ENCODE results near the gene USH1G. TPM values are rescaled to one million over a fixed set of nuclear protein-coding genes. Genes with fewer than 3 reads are reported as not detected.

Gene USH1G
- polyA plus RNA-seq, 3 donors: not detected

- Mint-ChIP-seq H3K27ac (no peak overlapping the region), H3K4me3 (no peak overlapping the region), H3K27me3 (ENCODE audit: low read depth in 3 of 3) (peaks cover 41 to 58% (median 42%) of the 10 kb centered on the region in 3 donors), H3K4me1 (no peaks in the 10 kb centered on the region), H3K9me3 (peaks cover 0 to 5% (median 0%) of the 10 kb centered on the region in 7 donors), H3K36me3 (no peaks in the 10 kb centered on the region)
- no peak overlapping the region for H3K4me3 ChIP-seq (replicated peaks in 1 of 3; ENCODE audit: low read depth in 2 of 3, low read length in 3 of 3)
- H3K4me1 ChIP-seq (ENCODE audit: control insufficient read depth in 1 of 2, insufficient read depth in 2 of 2, low read length in 2 of 2): no peaks in the 10 kb centered on the region
- H4K20me1 ChIP-seq (ENCODE audit: insufficient read depth, low read length): no peaks in the 10 kb centered on the region
- WGBS (ENCODE audit: insufficient coverage): 92% methylated on average over 5 of the region's 8 CpGs
- H2AFZ ChIP-seq (ENCODE audit: insufficient read depth, low read depth, low read length, poor library complexity, severe bottlenecking): no peak overlapping the region
- no peak overlapping the region for H3K4me2 ChIP-seq (replicated peaks; ENCODE audit: extremely low read depth, low read length, poor library complexity, severe bottlenecking)
- no peak overlapping the region for H3K27ac ChIP-seq (ENCODE audit: low read depth in 1 of 2, low read length in 2 of 2)
- H3K36me3 ChIP-seq (replicated peaks in 1 of 2; ENCODE audit: control insufficient read depth in 1 of 2, insufficient read depth in 2 of 2, low read length in 2 of 2): no peaks in the 10 kb centered on the region
- H3K9ac ChIP-seq (ENCODE audit: insufficient read depth, low read length, poor library complexity, severe bottlenecking): no peak overlapping the region
- H3K27me3 ChIP-seq (ENCODE audit: control insufficient read depth in 2 of 2, insufficient read depth in 2 of 2, low read length in 2 of 2): peaks cover 0 to 34% of the 10 kb centered on the region in 2 donors
- DNase-seq: no peak
- no peaks in the 10 kb centered on the region for H3K9me3 ChIP-seq (replicated peaks in 1 of 2; ENCODE audit: control insufficient read depth in 1 of 2, insufficient read depth in 1 of 2, low read length in 2 of 2)
- no peak for TF ChIP-seq CTCF (IDR thresholded peaks at IDR 0.05)
- intact Hi-C loops (cut with micrococcal nuclease): no loop called here
- no peaks in the 10 kb centered on the region for H3K79me2 ChIP-seq (ENCODE audit: insufficient read depth, low read length)
These were observed 22.8 kb downstream of the USH1G start for GRCh38 chr17:74900208-74900607.

GRCh38 chr17:74898376-74898946, 24.6 kb downstream of the USH1G start:
- Histone ChIP-seq H2AFZ (ENCODE audit: insufficient read depth, low read depth, low read length, poor library complexity, severe bottlenecking) (no peak overlapping the region), H3K9ac (ENCODE audit: insufficient read depth, low read length, poor library complexity, severe bottlenecking) (no peak overlapping the region), H3K4me1 (ENCODE audit: control insufficient read depth in 1 of 2, insufficient read depth in 2 of 2, low read length in 2 of 2) (peaks cover 0 to 3% of the 10 kb centered on the region in 2 donors), H3K9me3 (replicated peaks in 1 of 2; ENCODE audit: control insufficient read depth in 1 of 2, insufficient read depth in 1 of 2, low read length in 2 of 2) (peaks cover 0 to 6% of the 10 kb centered on the region in 2 donors), H3K4me3 (replicated peaks in 1 of 3; ENCODE audit: low read depth in 2 of 3, low read length in 3 of 3) (no peak overlapping the region), H4K20me1 (ENCODE audit: insufficient read depth, low read length) (no peaks in the 10 kb centered on the region), H3K36me3 (replicated peaks in 1 of 2; ENCODE audit: control insufficient read depth in 1 of 2, insufficient read depth in 2 of 2, low read length in 2 of 2) (no peaks in the 10 kb centered on the region), H3K27ac (ENCODE audit: low read depth in 1 of 2, low read length in 2 of 2) (no peak overlapping the region), H3K79me2 (ENCODE audit: insufficient read depth, low read length) (no peaks in the 10 kb centered on the region), H3K4me2 (replicated peaks; ENCODE audit: extremely low read depth, low read length, poor library complexity, severe bottlenecking) (no peak overlapping the region), H3K27me3 (ENCODE audit: control insufficient read depth in 2 of 2, insufficient read depth in 2 of 2, low read length in 2 of 2) (peaks cover 13 to 43% of the 10 kb centered on the region in 2 donors)
- peaks cover 2% of the 10 kb centered on the region for H3K4me1 Mint-ChIP-seq
- H3K9me3 Mint-ChIP-seq: peaks cover 0 to 9% (median 3%) of the 10 kb centered on the region in 7 donors
- peaks cover 0 to 1% of the 10 kb centered on the region in 2 donors for H3K36me3 Mint-ChIP-seq
- WGBS (ENCODE audit: insufficient coverage): 94% methylated on average over 7 of the region's 11 CpGs
- TF ChIP-seq CTCF (IDR thresholded peaks at IDR 0.05): no peak
- H3K27ac Mint-ChIP-seq: peak overlapping the region in 1 of 7 donors; percentile 56
- no peak for DNase-seq
- no peak overlapping the region for H3K4me3 Mint-ChIP-seq
- H3K27me3 Mint-ChIP-seq (ENCODE audit: low read depth in 3 of 3): peaks cover 40 to 62% (median 50%) of the 10 kb centered on the region in 3 donors
- intact Hi-C loops (cut with micrococcal nuclease): no loop called here
